GM21515 (cell line): ENCODE results near the gene PLEKHF1.
"Not testable (repeated sequence)": the region's sequence is repeated elsewhere in the genome, so short reads cannot be mapped to it uniquely, and the experiment has no call there.

ENCODE experiments used
- ATAC-seq: cut with Tn5 transposase; IDR thresholded peaks from one replicate; pipeline ENCODE4 v1.9.1; 2021; ENCODE audit not compliant: unreplicated experiment

Gene PLEKHF1

GRCh38 chr19:29665215-29665825 lies at the start of gene PLEKHF1:
TSS of gene PLEKHF1 (plus strand) at chr19:29665461. CDS start at chr19:29673840, 8,379 bp downstream.
- ATAC-seq: peak; percentile 84

GRCh38 chr19:29615891-29616425 lies 49.3 kb upstream of the PLEKHF1 start:
- ATAC-seq: no peak

- ATAC-seq: no peak
Measured at GRCh38 chr19:29616541-29616940, 48.7 kb upstream of the PLEKHF1 start.

GRCh38 chr19:29617366-29618266 lies 47.6 kb upstream of the PLEKHF1 start:
- ATAC-seq: no peak

- no peak for ATAC-seq
Measured at GRCh38 chr19:29618434-29618833, 46.8 kb upstream of the PLEKHF1 start.

- ATAC-seq: no peak
Measured at GRCh38 chr19:29618871-29619270, 46.4 kb upstream of the PLEKHF1 start.

- ATAC-seq: no peak
Measured at GRCh38 chr19:29620931-29621351, 44.3 kb upstream of the PLEKHF1 start.

GRCh38 chr19:29622166-29623070 lies 42.8 kb upstream of the PLEKHF1 start:
- no peak for ATAC-seq

- ATAC-seq: peak; percentile 58
Measured at GRCh38 chr19:29623726-29624488, 41.4 kb upstream of the PLEKHF1 start.

- no peak for ATAC-seq
Measured at GRCh38 chr19:29624489-29625185, 40.6 kb upstream of the PLEKHF1 start.

GRCh38 chr19:29625186-29625651 lies 40.0 kb upstream of the PLEKHF1 start:
- ATAC-seq: no peak

GRCh38 chr19:29626386-29626785 lies 38.9 kb upstream of the PLEKHF1 start:
- no peak for ATAC-seq

- not testable (repeated sequence) for ATAC-seq
Measured at GRCh38 chr19:29626832-29627231, 38.4 kb upstream of the PLEKHF1 start.

- ATAC-seq: no peak
Measured at GRCh38 chr19:29628661-29629385, 36.4 kb upstream of the PLEKHF1 start.

- ATAC-seq: no peak
Measured at GRCh38 chr19:29629836-29630534, 35.3 kb upstream of the PLEKHF1 start.

- no peak for ATAC-seq
Measured at GRCh38 chr19:29630655-29631054, 34.6 kb upstream of the PLEKHF1 start.

GRCh38 chr19:29631450-29631849 lies 33.8 kb upstream of the PLEKHF1 start:
- no peak for ATAC-seq

GRCh38 chr19:29634002-29634401 lies 31.3 kb upstream of the PLEKHF1 start:
- no peak for ATAC-seq
